Activated T-cell treated with anti-CD3 and anti-CD28 coated beads, Interleukin-2, amount 50 U/mL, for 4 hours (primary cell): Measurements from ENCODE around the gene PPP1R2. TPM values are rescaled to one million over a fixed set of nuclear protein-coding genes. Genes with fewer than 3 reads are reported as not detected.

Source experiments
- ATAC-seq, 2 donors: fragments of 200-7000 bp; cut with Tn5 transposase; one replicate each; pipeline ENCODE4 v1.10.0; 2021
- DNase-seq: peaks from one replicate; pipeline ENCODE4 v3.0.0-alpha.2; 2020
- H3K27me3 Mint-ChIP-seq: one replicate; pipeline ENCODE4 v1.8.0; 2021; ENCODE audit warnings: low read depth, mixed read lengths
- H3K36me3 Mint-ChIP-seq: one replicate; pipeline ENCODE4 v1.8.0; 2022; ENCODE audit warnings: mixed read lengths; ENCODE audit not compliant: insufficient read depth
- H3K4me1 Mint-ChIP-seq: one replicate; pipeline ENCODE4 v1.8.0; 2021; ENCODE audit warnings: low read depth, mixed read lengths
- H3K4me3 Mint-ChIP-seq: one replicate; pipeline ENCODE4 v1.8.0; 2021; ENCODE audit warnings: mild to moderate bottlenecking, moderate library complexity, mixed read lengths
- H3K9me3 Mint-ChIP-seq: one replicate; pipeline ENCODE4 v1.8.0; 2021; ENCODE audit warnings: mixed read lengths
- total RNA-seq, 3 donors: library from RNA; stranded (reverse); gene quantifications; one replicate each; pipeline ENCODE4 v1.2.1, GENCODE V29; 2021

PPP1R2 gene
- total RNA-seq, 3 donors from 2014 or later, result 73.2 to 91.7 (median 77.6) TPM

GRCh38 chr3:195574497-195575304, 31.6 kb upstream of the PPP1R2 start:
- Mint-ChIP-seq H3K27me3 (no peaks in the 10 kb centered on the region), H3K36me3 (no peaks in the 10 kb centered on the region), H3K9me3 (no peaks in the 10 kb centered on the region), H3K4me1 (peaks cover 5% of the 10 kb centered on the region), H3K4me3 (no peak overlapping the region)
- no peak for DNase-seq
- no peak for ATAC-seq

- Mint-ChIP-seq H3K27me3 (no peaks in the 10 kb centered on the region), H3K9me3 (no peaks in the 10 kb centered on the region), H3K36me3 (no peaks in the 10 kb centered on the region), H3K4me1 (peaks cover 5% of the 10 kb centered on the region), H3K4me3 (no peak overlapping the region)
- no peak for DNase-seq
- no peak for ATAC-seq
Measured at GRCh38 chr3:195573611-195574496, 30.7 kb upstream of the PPP1R2 start.

GRCh38 chr3:195571361-195571760, 28.2 kb upstream of the PPP1R2 start:
- Mint-ChIP-seq H3K36me3 (no peaks in the 10 kb centered on the region), H3K4me1 (peaks cover 5% of the 10 kb centered on the region), H3K9me3 (no peaks in the 10 kb centered on the region), H3K4me3 (no peak overlapping the region), H3K27me3 (no peaks in the 10 kb centered on the region)
- no peak for ATAC-seq
- no peak for DNase-seq

GRCh38 chr3:195570912-195571311, 27.8 kb upstream of the PPP1R2 start:
- H3K36me3 Mint-ChIP-seq, result no peaks in the 10 kb centered on the region
- no peak overlapping the region for H3K4me3 Mint-ChIP-seq
- H3K9me3 Mint-ChIP-seq, result no peaks in the 10 kb centered on the region
- DNase-seq, result no peak
- peaks cover 5% of the 10 kb centered on the region for H3K4me1 Mint-ChIP-seq
- no peaks in the 10 kb centered on the region for H3K27me3 Mint-ChIP-seq
- ATAC-seq, result no peak

DNA sequence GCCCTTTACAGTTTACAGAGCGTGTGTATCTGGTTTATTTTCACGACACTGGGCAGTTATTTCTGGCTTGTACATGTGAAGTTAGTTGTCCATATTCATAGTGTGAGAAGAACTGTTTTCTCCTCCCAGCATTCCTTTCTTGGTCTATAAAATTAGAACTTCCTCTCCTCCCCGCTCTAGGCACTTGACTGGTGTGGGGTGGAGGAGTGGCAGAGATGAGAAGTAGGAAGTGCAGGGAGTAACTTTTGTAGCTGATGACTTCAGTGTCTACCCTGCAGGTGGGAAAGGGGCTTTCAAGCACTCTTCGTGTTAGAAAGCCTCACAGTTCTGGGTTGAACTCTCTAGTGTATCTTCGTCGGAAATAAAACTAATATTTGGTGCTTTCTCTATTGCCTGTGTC, 27.2 kb upstream of the PPP1R2 start:
- Mint-ChIP-seq H3K4me3 (no peak overlapping the region), H3K36me3 (no peaks in the 10 kb centered on the region), H3K9me3 (no peaks in the 10 kb centered on the region), H3K4me1 (peaks cover 5% of the 10 kb centered on the region), H3K27me3 (no peaks in the 10 kb centered on the region)
- ATAC-seq (no peak), DNase-seq (no peak)

- ATAC-seq (no peak), DNase-seq (no peak)
- Mint-ChIP-seq H3K9me3 (no peaks in the 10 kb centered on the region), H3K4me1 (peaks cover 5% of the 10 kb centered on the region), H3K4me3 (no peak overlapping the region), H3K36me3 (no peaks in the 10 kb centered on the region), H3K27me3 (no peaks in the 10 kb centered on the region)
Measured at GRCh38 chr3:195568630-195569029, 25.5 kb upstream of the PPP1R2 start.

GRCh38 chr3:195566797-195567196, 23.7 kb upstream of the PPP1R2 start:
- H3K4me3 Mint-ChIP-seq, result no peak overlapping the region
- DNase-seq, result no peak
- no peaks in the 10 kb centered on the region for H3K9me3 Mint-ChIP-seq
- ATAC-seq, result no peak
- no peaks in the 10 kb centered on the region for H3K36me3 Mint-ChIP-seq
- no peaks in the 10 kb centered on the region for H3K27me3 Mint-ChIP-seq
- peaks cover 5% of the 10 kb centered on the region for H3K4me1 Mint-ChIP-seq

DNA sequence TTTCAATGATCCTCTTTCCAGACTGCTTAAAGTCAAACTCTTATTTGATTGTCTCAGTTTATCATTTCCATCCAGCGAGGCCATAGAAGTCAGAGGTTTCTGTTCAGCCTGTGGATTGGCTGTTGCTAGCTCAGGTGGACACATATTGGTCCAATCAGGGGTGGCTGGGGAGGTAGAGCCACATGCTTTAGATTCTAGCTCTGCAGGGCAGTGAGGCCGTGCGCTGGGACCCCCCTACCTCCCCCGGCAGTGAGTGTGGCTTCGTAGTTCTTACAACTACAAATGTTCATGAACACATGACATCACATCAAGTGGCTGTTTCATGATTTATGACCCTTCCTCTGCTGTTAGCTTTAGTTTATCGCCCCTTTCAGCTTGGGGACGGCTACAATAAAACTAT, 22.6 kb upstream of the PPP1R2 start:
- Mint-ChIP-seq H3K4me3 (no peak overlapping the region), H3K9me3 (no peaks in the 10 kb centered on the region), H3K36me3 (no peaks in the 10 kb centered on the region), H3K4me1 (peaks cover 5% of the 10 kb centered on the region), H3K27me3 (no peaks in the 10 kb centered on the region)
- no peak for ATAC-seq
- no peak for DNase-seq

DNA sequence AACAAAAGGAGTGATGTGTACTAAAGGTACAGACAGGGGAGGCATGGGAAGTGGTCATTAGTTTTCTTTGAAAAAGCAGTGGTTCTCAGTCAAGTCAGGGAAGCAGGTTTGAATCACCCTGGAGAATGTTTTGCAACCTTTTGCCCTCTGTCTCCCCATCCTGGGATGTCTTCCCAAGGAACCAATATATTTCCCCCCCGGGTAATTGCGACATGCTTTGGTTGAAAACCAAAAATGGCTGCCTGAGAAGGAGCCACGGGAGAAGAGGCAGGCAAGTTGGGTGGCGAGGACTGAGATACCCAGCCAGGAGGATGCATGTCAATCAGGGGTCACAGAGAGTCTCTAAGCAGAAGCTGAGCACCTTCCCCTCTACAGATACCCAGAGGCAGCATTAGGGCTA, 20.2 kb upstream of the PPP1R2 start:
- no peak for DNase-seq
- H3K4me3 Mint-ChIP-seq, result no peak overlapping the region

DNA sequence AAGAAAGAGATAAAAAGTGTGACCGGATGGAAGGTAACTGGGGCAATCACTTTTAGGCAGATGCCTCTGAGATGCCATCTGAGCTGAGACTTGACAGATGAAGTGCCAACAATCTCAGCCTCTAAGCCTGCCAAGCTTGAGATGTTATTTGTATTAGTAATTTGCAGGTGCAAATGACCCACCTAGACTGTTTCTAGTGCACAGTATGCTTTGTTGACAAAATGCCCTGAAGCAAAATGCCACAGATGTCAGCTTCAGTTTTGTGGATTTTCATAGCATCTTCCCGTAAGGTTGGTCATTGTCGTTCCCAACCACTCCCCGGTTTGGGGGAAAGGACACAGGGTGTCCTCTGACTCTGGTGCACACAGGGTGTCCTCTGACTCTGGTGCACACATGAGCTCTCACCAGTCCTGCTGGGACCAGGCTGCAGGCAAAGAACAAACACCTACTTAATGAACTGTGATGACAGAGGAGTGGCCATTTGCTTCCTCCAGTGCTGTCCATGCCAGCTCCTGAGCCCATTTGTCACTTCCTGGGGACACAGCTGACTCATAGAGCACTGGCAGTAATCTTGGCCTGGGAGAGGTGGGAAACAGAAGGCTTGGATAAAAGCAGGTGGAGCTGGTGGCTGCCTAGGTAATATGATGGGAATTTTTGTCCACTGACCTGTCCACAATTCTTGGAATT, 16.7 kb upstream of the PPP1R2 start:
- Mint-ChIP-seq H3K27me3 (no peaks in the 10 kb centered on the region), H3K4me3 (no peak overlapping the region), H3K9me3 (no peaks in the 10 kb centered on the region), H3K4me1 (peaks cover 23% of the 10 kb centered on the region), H3K36me3 (no peaks in the 10 kb centered on the region)
- no peak for DNase-seq
- ATAC-seq, result no peak

More for the DNA sequence above, 20.2 kb upstream of the PPP1R2 start:
- Mint-ChIP-seq H3K27me3 (no peaks in the 10 kb centered on the region), H3K4me1 (peaks cover 6% of the 10 kb centered on the region), H3K9me3 (no peaks in the 10 kb centered on the region), H3K36me3 (no peaks in the 10 kb centered on the region)
- ATAC-seq, result no peak

DNA sequence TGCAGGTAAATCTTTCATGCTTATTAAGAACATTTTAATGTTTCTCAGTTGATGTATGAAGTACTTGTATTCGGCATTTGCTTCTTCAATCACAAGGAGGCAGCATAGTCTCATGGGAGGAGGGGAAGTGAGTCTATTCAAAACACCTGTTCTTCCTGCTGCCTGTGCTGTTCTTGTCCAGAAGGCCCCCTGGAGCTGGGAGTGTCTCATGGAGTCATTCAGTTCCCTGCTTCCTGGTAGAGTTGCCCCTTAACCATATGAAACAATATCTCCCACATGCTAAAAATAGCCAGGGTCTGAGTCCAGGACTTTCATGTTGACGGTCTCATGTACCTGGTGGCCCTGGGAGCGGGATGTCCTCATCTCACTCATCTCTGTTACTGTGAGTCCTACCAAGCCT, 15.5 kb upstream of the PPP1R2 start:
- H3K9me3 Mint-ChIP-seq, result no peaks in the 10 kb centered on the region
- H3K27me3 Mint-ChIP-seq, result no peaks in the 10 kb centered on the region
- no peak overlapping the region for H3K4me3 Mint-ChIP-seq
- no peak for DNase-seq
- no peaks in the 10 kb centered on the region for H3K36me3 Mint-ChIP-seq
- peak; percentile 43 to 64 for ATAC-seq
- H3K4me1 Mint-ChIP-seq, result peaks cover 29% of the 10 kb centered on the region

DNA sequence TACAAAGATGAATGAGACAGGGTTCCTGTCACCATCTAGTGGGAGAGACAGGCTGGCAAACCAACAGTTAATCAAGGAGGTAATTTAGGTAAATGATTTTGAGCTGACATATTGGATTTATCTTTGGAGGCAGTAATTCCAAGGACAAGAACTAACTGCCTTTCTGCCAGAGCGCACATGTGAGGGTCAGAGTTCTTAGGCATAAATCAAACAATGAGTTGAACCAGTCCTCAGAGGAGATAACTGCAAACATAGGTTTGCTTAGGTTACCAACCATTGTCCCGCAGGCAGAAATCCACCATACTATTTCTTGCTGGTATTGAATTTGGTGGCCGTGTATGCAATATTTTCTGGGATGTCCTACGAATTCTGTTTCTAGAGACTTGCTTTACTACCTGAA, 14.2 kb upstream of the PPP1R2 start:
- Mint-ChIP-seq H3K27me3 (no peaks in the 10 kb centered on the region), H3K4me3 (no peak overlapping the region), H3K4me1 (peaks cover 42% of the 10 kb centered on the region), H3K36me3 (no peaks in the 10 kb centered on the region), H3K9me3 (no peaks in the 10 kb centered on the region)
- no peak for DNase-seq
- no peak for ATAC-seq

DNA sequence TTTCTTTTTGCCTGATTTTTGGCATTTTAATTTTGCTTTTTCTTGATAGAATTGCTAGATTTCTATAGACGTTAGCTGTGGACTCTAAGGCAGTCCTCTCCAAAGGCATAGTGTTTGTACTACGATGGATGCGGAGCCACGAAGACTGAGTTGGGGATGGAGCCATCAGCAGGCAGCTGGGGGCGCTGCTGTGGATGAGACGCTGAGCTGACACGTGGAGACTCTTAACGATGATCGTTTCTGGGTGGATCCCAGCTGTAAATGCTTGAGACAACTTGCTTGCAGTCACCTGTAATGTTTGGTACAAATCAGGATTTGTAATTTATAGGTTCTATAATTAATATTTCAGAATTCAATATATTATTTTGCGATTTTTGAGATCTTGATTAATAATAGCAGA, 13.3 kb upstream of the PPP1R2 start:
- H3K4me3 Mint-ChIP-seq, result no peak overlapping the region

DNA sequence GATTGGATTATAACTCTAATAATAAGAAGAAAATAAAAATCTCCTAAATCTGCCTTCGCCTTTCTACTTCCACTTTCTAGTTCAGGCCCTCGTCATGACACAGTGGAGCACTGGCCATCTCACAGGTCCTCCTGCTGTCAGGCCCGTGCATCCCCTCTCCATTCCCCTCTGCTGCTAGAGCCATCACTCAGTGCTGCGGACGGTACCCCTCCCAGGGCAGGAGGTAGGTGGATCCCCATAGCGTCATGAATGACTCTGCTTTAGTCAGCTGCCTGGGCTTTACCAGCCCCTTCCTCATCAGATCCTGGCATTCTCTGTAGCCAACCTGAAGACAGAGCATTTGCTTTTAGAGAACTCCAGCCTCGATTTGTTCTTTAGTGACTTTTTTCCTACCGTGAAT, 12.0 kb upstream of the PPP1R2 start:
- no peaks in the 10 kb centered on the region for H3K9me3 Mint-ChIP-seq
- peak overlapping the region; percentile 59 for H3K4me3 Mint-ChIP-seq
- no peaks in the 10 kb centered on the region for H3K27me3 Mint-ChIP-seq
- no peaks in the 10 kb centered on the region for H3K36me3 Mint-ChIP-seq
- DNase-seq (no peak), ATAC-seq (peak; percentile 32 to 64)
- peaks cover 63% of the 10 kb centered on the region for H3K4me1 Mint-ChIP-seq

More for the DNA sequence above, 13.3 kb upstream of the PPP1R2 start:
- DNase-seq (no peak), ATAC-seq (no peak)
- Mint-ChIP-seq H3K36me3 (no peaks in the 10 kb centered on the region), H3K9me3 (no peaks in the 10 kb centered on the region), H3K27me3 (no peaks in the 10 kb centered on the region), H3K4me1 (peaks cover 51% of the 10 kb centered on the region)
